GM12865 (cell line): ENCODE data around the gene MORN5.

Experiments
- DNase-seq: peaks from one replicate; pipeline ENCODE4 v3.0.0; 2010; ENCODE audit warnings: low read depth
- H3K4me3 ChIP-seq: 2 replicates; pipeline ENCODE4 v1.5.1; 2011; ENCODE audit warnings: mild to moderate bottlenecking, low read depth, low read length, control low read depth
- TF ChIP-seq, protein P1 (sequence below): IDR thresholded peaks from 2 replicates; pipeline ENCODE4 v1.5.1; 2011; ENCODE audit warnings: low read length, control low read depth, low read depth, inconsistent platforms; ENCODE audit not compliant: insufficient read depth; ENCODE audit errors: missing control alignments

The MORN5 gene

DNA sequence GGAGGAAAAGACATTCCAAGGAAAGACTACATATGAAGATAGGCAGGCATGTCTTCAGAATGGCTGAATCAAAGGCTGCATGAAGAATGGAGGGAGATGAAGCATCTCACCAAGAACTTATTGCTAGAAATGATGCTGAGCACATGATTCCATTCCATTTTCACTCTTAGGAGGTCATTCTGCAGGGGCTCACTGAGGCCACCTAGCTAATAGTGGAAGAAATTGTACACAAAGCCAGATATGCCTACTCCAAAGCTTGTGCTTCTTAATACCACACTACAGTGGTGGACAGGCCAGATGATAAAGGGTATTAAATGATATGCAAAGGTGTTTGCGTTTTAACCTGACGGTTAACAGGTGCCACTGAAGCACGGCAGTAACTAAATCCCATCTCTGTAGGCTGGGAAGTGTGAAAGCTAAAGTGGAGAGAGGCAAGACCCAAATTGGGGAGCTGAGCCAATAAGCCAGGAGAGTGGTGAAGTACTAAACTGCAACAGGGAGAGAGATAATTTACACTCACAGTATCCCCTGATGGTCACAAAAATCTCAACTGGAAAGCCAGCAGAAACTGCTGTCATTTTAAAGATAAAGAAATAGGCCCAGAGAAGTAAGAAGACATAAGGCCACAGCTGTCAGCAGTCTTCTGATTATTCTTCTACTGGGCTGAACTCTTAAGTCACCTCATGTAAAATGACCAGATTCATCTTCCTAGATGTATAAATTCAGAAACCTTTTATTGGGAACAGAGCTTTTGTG lies 14.7 kb upstream of the MORN5 start:
- no peak overlapping the region for H3K4me3 ChIP-seq
- DNase-seq: no peak
- TF ChIP-seq, protein P1, sequence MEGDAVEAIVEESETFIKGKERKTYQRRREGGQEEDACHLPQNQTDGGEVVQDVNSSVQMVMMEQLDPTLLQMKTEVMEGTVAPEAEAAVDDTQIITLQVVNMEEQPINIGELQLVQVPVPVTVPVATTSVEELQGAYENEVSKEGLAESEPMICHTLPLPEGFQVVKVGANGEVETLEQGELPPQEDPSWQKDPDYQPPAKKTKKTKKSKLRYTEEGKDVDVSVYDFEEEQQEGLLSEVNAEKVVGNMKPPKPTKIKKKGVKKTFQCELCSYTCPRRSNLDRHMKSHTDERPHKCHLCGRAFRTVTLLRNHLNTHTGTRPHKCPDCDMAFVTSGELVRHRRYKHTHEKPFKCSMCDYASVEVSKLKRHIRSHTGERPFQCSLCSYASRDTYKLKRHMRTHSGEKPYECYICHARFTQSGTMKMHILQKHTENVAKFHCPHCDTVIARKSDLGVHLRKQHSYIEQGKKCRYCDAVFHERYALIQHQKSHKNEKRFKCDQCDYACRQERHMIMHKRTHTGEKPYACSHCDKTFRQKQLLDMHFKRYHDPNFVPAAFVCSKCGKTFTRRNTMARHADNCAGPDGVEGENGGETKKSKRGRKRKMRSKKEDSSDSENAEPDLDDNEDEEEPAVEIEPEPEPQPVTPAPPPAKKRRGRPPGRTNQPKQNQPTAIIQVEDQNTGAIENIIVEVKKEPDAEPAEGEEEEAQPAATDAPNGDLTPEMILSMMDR: no peak

GRCh38 chr9:122145592-122145863 lies 14.2 kb upstream of the MORN5 start:
- H3K4me3 ChIP-seq: no peak overlapping the region
- no peak for DNase-seq
- TF ChIP-seq, protein P1: no peak

- TF ChIP-seq, protein P1: no peak
These were observed 8.4 kb upstream of the MORN5 start for GRCh38 chr9:122151267-122151828.

DNA sequence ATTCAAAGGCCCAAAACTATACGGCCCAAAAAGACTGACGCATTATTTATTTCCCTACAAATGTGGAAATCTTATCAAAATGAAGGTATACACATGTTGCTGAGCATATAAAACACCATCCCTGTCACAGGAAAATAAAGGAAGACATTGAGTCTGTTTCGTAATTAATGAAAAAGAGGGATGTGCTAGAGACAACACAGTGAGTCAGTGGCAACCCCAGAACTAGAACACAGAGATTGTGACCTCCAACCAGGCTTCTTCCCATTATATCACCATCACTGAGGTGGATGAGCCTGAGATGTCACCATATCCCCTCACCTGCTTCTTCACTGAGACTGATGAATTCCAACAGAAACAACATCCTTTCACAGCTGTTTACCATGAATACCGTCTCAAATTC lies 3.9 kb upstream of the MORN5 start:
- TF ChIP-seq, protein P1: no peak
- no peak overlapping the region for H3K4me3 ChIP-seq
- no peak for DNase-seq

More at GRCh38 chr9:122151267-122151828, 8.4 kb upstream of the MORN5 start:
- no peak for DNase-seq
- H3K4me3 ChIP-seq: no peak overlapping the region

DNA sequence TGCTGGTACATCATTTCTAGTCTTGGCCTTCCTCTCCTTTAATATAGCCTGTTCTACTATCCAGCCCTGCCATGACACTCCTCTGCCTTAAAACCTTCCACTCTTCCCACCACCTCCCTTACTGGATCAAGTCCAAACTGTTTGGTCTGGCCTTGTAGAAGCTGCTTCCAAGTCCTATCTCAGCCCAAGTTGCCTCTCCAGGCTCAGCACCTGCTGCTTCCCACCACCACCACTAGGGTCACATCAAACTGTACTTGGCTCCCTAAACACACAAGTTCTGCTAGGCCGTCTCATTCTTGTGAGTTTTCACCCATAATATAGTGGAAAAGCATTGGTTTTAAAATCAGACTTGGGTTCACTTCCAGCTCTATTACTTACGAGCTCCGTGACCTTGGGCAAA lies 1.5 kb upstream of the MORN5 start:
- H3K4me3 ChIP-seq: no peak overlapping the region
- TF ChIP-seq, protein P1: peak; percentile 68
- peak; percentile 69 for DNase-seq

DNA sequence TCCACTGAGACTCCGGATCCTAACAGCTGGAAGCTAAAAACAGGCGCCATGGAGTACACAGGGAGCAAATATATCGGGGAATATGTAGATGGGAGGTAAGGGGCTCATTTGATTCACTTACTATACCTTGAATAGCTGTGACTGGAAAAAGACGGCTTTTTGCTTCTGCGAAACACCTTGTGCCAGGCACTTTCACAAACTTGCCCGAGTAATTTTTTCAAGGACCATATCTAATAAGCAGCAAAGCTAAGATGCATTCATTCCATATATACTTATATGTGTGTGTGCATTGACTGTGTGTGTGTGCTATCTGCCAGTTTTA lies 178 bp downstream of the MORN5 start:
- TF ChIP-seq, protein P1: no peak
- DNase-seq: no peak
- peak overlapping the region; percentile 92 for H3K4me3 ChIP-seq

GRCh38 chr9:122162415-122162814 lies 2.7 kb downstream of the MORN5 start:
- no peak overlapping the region for H3K4me3 ChIP-seq
- DNase-seq: no peak
- TF ChIP-seq, protein P1: no peak
